AML-193 (cell line): ENCODE results near the gene BCL11B.
"Not testable (repeated sequence)": the region's sequence is repeated elsewhere in the genome, so short reads cannot be mapped to it uniquely, and the experiment has no call there.

Experiments used
- DNase-seq, 2 experiments: peaks; one replicate each; lab custom pipeline; 2025; lab: John Stamatoyannopoulos, UW

The BCL11B gene

GRCh38 chr14:99199846-99200653, 71.9 kb downstream of the BCL11B start:
- no peak for DNase-seq

- no peak for DNase-seq
Observed at GRCh38 chr14:99198746-99199502, 73.1 kb downstream of the BCL11B start.

GRCh38 chr14:99196310-99196650, 75.7 kb downstream of the BCL11B start:
- no peak for DNase-seq

GRCh38 chr14:99195602-99196309, 76.2 kb downstream of the BCL11B start:
- DNase-seq = no peak

GRCh38 chr14:99194736-99195135, 77.3 kb downstream of the BCL11B start:
- no peak for DNase-seq

GRCh38 chr14:99194136-99194535, 77.9 kb downstream of the BCL11B start:
- DNase-seq = no peak

GRCh38 chr14:99192830-99193229, 79.2 kb downstream of the BCL11B start:
- no peak for DNase-seq

- no peak for DNase-seq
Observed at GRCh38 chr14:99192028-99192621, 79.9 kb downstream of the BCL11B start.

- DNase-seq = no peak
Observed at GRCh38 chr14:99191395-99192027, 80.5 kb downstream of the BCL11B start.

GRCh38 chr14:99190696-99191394, 81.2 kb downstream of the BCL11B start:
- no peak for DNase-seq

GRCh38 chr14:99189201-99189801, 82.7 kb downstream of the BCL11B start:
- no peak for DNase-seq

GRCh38 chr14:99188731-99189191, 83.2 kb downstream of the BCL11B start:
- DNase-seq = no peak

GRCh38 chr14:99187858-99188257, 84.1 kb downstream of the BCL11B start:
- no peak for DNase-seq

GRCh38 chr14:99186956-99187690, 84.9 kb downstream of the BCL11B start:
- no peak for DNase-seq

- DNase-seq = not testable (repeated sequence)
Observed at GRCh38 chr14:99186336-99186735, 85.7 kb downstream of the BCL11B start.

- no peak for DNase-seq
Observed at GRCh38 chr14:99185436-99186068, 86.4 kb downstream of the BCL11B start.

GRCh38 chr14:99183716-99184115, 88.3 kb downstream of the BCL11B start:
- DNase-seq = no peak

GRCh38 chr14:99183311-99183710, 88.7 kb downstream of the BCL11B start:
- no peak for DNase-seq

GRCh38 chr14:99182548-99183250, 89.3 kb downstream of the BCL11B start:
- DNase-seq = no peak
